Occipital lobe (tissue), 2 donors: ENCODE results near the gene PPP2CA. TPM values are rescaled to one million over a fixed set of nuclear protein-coding genes. Genes with fewer than 3 reads are reported as not detected.
"Not testable (repeated sequence)": the region's sequence is repeated elsewhere in the genome, so short reads cannot be mapped to it uniquely, and the experiment has no call there.

Experiments used
- DNase-seq: peaks from one replicate; lab custom pipeline; 2025; lab: John Stamatoyannopoulos, UW
- total RNA-seq: library from RNA; depleted of rRNA; stranded (reverse); fragments of >200 nt; gene quantifications from one replicate; pipeline ENCODE4 v1.2.3, GENCODE V29; 2014

Gene PPP2CA
- total RNA-seq, 1 donor from 2014 or later, result 128 TPM

DNA sequence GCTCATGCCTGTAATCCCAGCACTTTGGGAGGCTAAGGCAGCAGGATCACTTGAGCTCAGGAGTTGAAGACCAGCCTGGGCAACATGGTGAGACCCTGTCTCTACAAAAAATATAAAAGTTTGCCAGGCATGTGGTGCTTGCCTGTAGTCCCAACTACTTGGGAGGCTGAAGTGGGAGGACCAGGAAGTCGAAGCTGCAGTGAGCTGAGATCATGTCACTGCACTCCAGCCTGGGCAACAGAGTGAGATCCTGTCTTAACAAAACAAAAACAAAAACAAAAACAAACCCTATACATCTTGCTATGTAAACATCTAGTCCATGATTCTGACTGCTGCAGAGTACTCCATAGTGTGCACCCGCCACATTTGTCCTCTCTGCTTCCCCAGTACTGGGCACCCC lies 19.8 kb upstream of the PPP2CA start:
- DNase-seq, result no peak

DNA sequence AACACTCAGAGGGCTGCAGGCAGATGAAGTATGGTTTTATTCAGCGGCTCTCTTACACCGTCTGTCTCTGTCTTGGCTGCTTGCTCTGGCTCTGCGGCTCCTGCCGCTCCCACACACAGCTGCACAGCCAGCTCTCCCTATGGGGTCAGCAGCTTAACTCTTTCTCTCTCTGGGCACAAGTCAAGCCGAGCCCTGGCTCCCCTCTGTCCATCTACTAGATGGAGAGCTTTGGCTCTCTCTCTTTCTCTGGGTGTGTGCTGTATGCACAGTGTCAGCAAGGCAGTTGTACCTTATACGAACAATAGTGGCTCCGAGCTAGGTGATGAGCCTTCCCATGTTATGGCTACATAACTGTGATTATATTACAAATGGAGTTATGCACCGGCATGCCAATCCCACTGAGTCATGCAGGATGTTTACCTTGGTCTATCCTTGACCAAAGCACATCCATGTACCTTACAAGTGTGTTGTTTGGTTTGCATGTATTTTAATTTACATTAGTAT lies 19.3 kb upstream of the PPP2CA start:
- peak; percentile 46 for DNase-seq

GRCh38 chr5:134242146-134242545 lies 16.3 kb upstream of the PPP2CA start:
- DNase-seq, result no peak

GRCh38 chr5:134240421-134240962 lies 14.6 kb upstream of the PPP2CA start:
- no peak for DNase-seq

GRCh38 chr5:134236820-134237219 lies 10.9 kb upstream of the PPP2CA start:
- no peak for DNase-seq

DNA sequence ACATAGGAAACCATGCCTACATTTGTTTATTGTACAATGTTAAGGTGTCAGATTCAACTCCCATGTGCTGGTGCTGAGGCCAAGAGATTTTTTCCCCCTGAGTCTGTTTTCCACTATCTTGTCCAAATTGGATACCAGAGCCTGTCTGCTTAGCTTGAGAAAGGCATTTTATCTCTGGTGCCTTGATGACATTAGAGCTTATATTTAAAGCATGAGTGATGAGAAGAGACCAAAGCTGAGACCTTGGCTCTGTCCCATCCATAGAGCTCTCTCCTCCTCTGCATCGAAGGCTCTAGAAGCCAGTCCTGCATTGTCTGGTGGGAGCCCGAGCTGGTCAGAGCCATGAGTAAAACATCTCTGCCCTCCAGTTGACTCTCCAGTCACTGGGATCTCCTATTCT lies 10.4 kb upstream of the PPP2CA start:
- DNase-seq, result no peak

DNA sequence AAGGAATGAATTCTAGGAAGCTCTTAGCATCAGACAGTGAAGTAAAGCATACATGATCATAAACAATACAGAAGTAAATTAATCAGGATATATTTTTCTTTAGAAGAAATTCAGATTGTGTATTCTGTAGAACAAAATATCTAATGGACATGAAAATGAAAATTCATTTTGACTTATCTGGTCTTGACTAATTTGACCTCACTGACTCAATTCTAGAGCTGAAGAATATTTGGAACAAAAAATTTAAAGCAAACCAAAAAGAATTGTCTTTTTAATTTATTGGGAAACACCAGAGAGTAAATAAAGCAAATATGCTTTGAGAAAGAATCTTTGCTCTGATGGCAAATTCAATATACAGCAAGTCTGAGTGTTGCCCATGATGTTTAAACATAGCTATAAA lies 2.8 kb upstream of the PPP2CA start:
- DNase-seq, result no peak

DNA sequence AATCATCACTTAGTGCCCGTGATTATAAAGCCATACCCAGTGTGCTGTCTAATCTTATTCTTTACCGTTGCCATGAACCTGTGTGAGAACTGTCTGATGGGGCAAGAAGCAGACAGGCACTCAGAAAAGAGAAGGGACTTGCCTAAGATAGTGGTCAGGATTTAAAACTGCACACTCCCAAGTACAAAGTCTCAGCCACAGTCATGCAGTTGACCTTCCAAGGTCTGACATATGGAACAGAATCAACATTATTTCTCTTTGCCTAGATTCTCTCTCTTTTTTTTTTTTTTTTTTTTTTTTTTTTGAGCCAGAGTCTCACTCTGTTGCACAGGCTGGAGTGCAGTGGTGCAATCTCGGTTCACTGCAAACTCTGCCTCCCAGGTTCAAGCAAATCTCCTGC lies 1.9 kb upstream of the PPP2CA start:
- no peak for DNase-seq

DNA sequence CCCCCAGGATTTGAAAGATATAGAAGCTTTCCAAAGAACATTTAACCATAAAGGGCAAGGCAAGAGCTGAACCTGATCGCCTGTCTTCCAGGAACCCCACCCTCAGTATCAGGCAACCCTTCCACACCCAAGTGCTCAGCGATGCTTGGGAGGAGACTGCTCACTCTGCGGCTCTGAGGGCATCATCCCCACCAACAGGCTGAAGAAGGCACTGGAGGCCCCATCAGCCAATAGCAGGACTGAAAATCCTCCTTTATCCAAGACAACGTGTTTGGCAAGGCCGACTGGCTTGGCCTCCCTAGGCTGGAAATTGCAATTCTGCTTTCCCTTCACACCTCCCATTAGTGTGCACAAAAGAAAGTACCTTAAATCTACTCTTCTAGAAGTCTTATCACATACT lies 1.4 kb upstream of the PPP2CA start:
- peak; percentile 27 for DNase-seq

- DNase-seq, result no peak
Measured at GRCh38 chr5:134226441-134227192, 744 bp upstream of the PPP2CA start.

- DNase-seq, result peak; percentile 61
Measured at GRCh38 chr5:134224888-134225779, 739 bp downstream of the PPP2CA start.

GRCh38 chr5:134223406-134224248 lies 2.2 kb downstream of the PPP2CA start:
- no peak for DNase-seq

DNA sequence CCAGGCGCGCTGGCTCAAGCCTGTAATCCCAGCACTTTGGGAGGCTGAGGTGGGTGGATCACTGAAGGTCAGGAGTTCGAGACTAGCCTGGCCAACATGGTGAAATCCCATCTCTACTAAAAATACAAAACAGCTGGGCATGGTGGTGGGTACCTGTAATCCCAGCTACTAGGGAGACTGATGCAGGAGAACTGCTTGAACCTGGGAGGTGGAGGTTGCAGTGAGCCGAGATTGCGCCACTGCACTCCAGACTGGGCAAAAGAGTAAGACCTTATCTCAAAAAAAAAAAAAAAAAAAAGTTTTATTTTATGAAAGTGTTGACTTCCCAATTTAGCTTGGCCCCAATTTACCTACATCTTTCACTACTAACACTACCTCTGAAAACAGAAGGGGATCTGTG lies 4.2 kb downstream of the PPP2CA start:
- not testable (repeated sequence) for DNase-seq

DNA sequence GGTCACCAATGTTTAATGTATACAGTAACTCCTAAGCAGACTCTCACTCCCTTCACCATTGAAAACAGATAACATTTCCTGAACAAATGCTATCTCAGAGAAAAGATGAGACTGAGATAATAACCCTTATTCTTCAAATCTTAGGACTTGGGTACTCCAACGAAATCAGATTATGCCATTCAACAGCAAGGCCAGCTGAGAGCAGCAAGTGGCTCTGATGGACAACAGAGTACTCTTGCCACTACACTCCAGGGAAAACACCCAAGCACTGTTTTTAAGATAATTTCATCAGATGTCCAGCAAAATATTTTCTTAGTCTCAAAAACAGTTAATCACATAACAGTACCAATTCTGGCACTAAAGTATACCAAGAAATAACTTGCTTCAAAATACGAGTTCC lies 10.1 kb downstream of the PPP2CA start:
- no peak for DNase-seq

DNA sequence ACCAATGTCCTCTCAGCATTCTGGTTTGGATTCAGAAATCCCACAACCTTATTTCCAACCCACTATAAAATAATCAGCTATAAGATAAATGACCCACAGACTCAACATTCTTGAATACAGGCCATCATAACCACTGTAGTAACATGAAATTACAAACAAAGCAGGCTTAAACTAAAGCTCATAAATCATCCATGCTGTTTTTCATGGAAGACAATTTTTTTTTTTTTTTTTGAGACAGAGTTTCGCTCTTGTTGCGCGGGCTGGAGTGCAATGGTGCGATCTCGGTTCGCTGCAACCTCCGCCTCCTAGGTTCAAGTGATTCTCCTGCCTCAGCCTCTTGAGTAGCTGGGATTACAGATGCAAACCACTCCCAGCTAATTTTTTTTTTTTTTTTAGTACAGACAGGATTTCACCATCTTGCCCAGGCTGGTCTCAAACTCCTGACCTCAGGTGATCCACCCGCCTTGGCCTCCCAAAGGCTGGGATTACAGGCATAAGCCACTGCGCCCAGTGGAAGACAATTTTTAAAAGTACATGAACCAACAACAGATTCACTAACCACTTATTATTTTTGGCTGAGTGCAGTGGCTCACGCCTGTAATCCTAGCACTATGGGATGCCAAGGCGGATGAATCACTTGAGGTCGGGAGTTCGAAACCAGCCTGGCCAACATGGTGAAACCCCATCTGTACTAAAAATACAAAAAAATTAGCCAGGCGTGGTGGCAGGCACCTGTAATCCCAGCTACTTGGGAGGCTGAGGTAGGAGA lies 14.4 kb downstream of the PPP2CA start:
- DNase-seq, result not testable (repeated sequence)

DNA sequence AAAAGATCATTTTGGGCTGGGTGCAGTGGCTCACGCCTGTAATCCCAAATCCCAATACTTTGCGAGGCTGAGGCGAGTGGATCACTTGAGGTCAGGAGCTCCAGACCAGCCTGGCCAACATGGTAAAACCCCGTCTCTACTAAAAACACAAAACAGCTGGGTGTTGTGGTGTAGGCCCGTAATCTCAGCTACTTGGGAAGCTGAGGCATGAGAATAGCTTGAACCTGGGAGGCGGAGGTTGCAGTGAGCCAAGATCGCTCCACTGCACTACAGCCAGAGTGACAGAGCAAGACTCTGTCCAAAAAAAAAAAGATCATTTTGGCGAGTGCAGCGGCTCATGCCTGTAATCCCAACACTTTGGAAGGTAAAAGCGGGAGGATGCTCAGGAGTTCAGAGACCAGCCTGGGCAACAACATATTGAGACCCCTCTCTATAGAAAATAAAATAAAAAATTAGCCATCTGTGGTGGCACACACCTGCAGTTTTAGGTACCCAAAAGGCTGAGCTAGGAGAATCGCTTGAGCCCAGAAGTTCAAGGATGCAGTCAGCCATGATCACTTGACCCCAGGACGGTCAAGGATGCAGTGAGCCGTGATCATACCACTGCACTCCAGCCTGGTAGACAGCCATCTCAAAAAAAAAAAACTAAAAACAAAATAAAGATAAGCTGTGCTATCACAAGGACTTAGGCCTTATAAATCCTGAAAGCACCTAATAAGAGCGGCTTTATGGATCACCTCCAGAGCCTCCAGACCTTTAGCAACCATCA lies 16.2 kb downstream of the PPP2CA start:
- no peak for DNase-seq

- no peak for DNase-seq
Measured at GRCh38 chr5:134207696-134208095, 18.2 kb downstream of the PPP2CA start.

DNA sequence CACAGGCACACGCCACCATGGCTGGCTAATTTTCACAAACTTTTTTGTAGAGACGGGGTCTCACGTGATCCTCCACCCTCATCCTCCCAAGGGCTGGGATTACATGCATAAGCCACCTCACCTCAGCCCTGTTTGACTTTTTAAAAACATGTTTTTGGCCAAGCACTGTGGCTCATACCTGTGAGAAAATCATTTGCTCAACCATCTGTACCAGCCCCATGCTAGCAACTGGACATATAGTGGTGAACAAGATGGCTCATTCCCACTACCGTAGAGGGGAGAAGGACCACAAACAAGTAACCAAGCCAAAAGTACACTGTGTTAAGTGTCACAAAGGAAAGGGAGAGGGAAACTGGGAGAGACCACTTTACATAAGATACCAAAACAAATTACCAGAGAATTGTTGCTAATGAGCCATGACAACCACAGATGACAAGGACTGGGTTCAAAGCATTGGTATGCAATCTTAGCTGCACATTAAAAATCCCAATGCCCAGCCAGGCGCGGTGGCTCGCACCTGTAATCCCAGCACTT lies 19.2 kb downstream of the PPP2CA start:
- no peak for DNase-seq

DNA sequence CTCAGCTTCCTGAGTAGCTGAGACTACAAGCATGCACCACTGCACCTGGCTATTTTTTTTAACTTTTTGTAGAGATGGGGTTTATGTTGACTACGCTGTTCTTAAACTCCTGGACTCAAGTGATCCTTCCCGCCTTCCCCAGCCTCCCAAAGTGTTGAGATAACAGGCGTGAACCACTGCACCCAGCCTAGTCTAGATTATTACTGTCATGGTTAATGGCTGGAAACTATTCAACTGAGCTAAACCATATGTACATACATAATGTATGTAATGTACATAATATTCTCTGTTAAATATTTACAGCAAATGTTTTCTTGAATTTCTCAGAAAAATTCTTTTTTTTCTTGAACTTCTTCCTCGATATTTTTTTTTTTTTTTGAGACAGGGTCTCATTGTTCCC lies 21.3 kb downstream of the PPP2CA start:
- DNase-seq, result no peak
